IMR-90 (cell line): ENCODE measurements around the gene OGFOD1. TPM values are rescaled to one million over a fixed set of nuclear protein-coding genes. Genes with fewer than 3 reads are reported as not detected.

ENCODE experiments used
- ATAC-seq: fragments of 200-7000 bp; cut with Tn5 transposase; 2 replicates; pipeline ENCODE4 v1.9.1; 2020; ENCODE audit warnings: low read depth, mild to moderate bottlenecking, moderate library complexity
- BruUV-seq: library from RNA; stranded (reverse); fragments of 400-500 nt; replicated peaks from 2 replicates; lab custom pipeline; 2021; lab: Mats Ljungman, UMichigan
- CTCF ChIA-PET: fragments of 300-600 bp; formaldehyde crosslinking; extraction: SDS; loops from one replicate; lab custom pipeline; 2021; ENCODE audit warnings: antibody characterized with exemption; lab: Yijun Ruan, JAX
- POLR2A ChIA-PET: fragments of 300-600 bp; sonication (Branson Sonifier 250); formaldehyde crosslinking; loops from one replicate; lab custom pipeline; 2022; ENCODE audit warnings: antibody characterized with exemption; ENCODE audit not compliant: unreplicated experiment; lab: Charles Lee
- DNase-seq: peaks from one replicate; pipeline ENCODE4 v3.0.0; 2013
- H2AFZ ChIP-seq: replicated peaks from 2 replicates; pipeline ENCODE3; 2013; ENCODE audit warnings: low read length, mild to moderate bottlenecking; ENCODE audit not compliant: poor library complexity
- H2AK5ac ChIP-seq: 2 replicates; pipeline ENCODE4 v1.6.1; 2013; ENCODE audit warnings: low read depth, low read length, inconsistent platforms
- H2AK9ac ChIP-seq: replicated peaks from 2 replicates; pipeline ENCODE3; 2013; ENCODE audit warnings: mild to moderate bottlenecking, low read depth, low read length, moderate library complexity; ENCODE audit not compliant: poor library complexity
- H2BK120ac ChIP-seq: 2 replicates; pipeline ENCODE4 v1.6.1; 2013; ENCODE audit warnings: low read depth, low read length, inconsistent platforms
- H2BK15ac ChIP-seq: 3 replicates; pipeline ENCODE4 v1.6.1; 2013; ENCODE audit warnings: low read depth, low read length, inconsistent platforms
- H2BK20ac ChIP-seq: 2 replicates; pipeline ENCODE4 v1.6.1; 2013; ENCODE audit warnings: low read depth, mild to moderate bottlenecking, inconsistent platforms, low read length, moderate library complexity
- H2BK5ac ChIP-seq: 2 replicates; pipeline ENCODE4 v1.6.1; 2013; ENCODE audit warnings: mild to moderate bottlenecking, low read depth, low read length, inconsistent platforms; ENCODE audit not compliant: poor library complexity, severe bottlenecking
- H3K14ac ChIP-seq: replicated peaks from 2 replicates; pipeline ENCODE4 v1.6.1; 2013; ENCODE audit warnings: low read depth, low read length, inconsistent platforms
- H3K18ac ChIP-seq: 2 replicates; pipeline ENCODE4 v1.6.1; 2013; ENCODE audit warnings: low read depth, low read length, control low read depth
- H3K23ac ChIP-seq: 2 replicates; pipeline ENCODE4 v1.6.1; 2013; ENCODE audit warnings: low read depth, low read length, inconsistent platforms
- H3K27ac ChIP-seq: 2 replicates; pipeline ENCODE4 v1.5.1; 2013; ENCODE audit warnings: mild to moderate bottlenecking, control low read depth, low read length; ENCODE audit not compliant: insufficient read depth
- H3K27me3 ChIP-seq: 2 replicates; pipeline ENCODE4 v1.6.1; 2013; ENCODE audit warnings: low read length; ENCODE audit not compliant: control insufficient read depth, insufficient read depth
- H3K36me3 ChIP-seq: 2 replicates; pipeline ENCODE4 v1.6.1; 2013; ENCODE audit warnings: low read length, mixed read lengths; ENCODE audit not compliant: control insufficient read depth, insufficient read depth
- H3K4ac ChIP-seq: 2 replicates; pipeline ENCODE4 v1.6.1; 2013; ENCODE audit warnings: low read depth, low read length, inconsistent platforms
- H3K4me1 ChIP-seq: 2 replicates; pipeline ENCODE4 v1.6.1; 2013; ENCODE audit warnings: low read length, mixed read lengths; ENCODE audit not compliant: control insufficient read depth, insufficient read depth
- H3K4me2 ChIP-seq: 2 replicates; pipeline ENCODE4 v1.6.1; 2013; ENCODE audit warnings: low read depth, mild to moderate bottlenecking, control low read depth, low read length, moderate library complexity
- H3K4me3 ChIP-seq: 2 replicates; pipeline ENCODE4 v1.5.1; 2013; ENCODE audit warnings: low read depth, mild to moderate bottlenecking, control low read depth, low read length, moderate library complexity; ENCODE audit not compliant: insufficient read depth
- H3K56ac ChIP-seq: 2 replicates; pipeline ENCODE4 v1.6.1; 2013; ENCODE audit warnings: low read length, inconsistent platforms; ENCODE audit not compliant: insufficient read depth; ENCODE audit errors: extremely low read depth
- H3K79me1 ChIP-seq, 2 experiments: 2 replicates each; pipeline ENCODE4 v1.6.1; 2013; ENCODE audit warnings: low read length in 2 of 2, inconsistent platforms in 1 of 2, low read depth in 1 of 2
- H3K9ac ChIP-seq: 2 replicates; pipeline ENCODE4 v1.6.1; 2013; ENCODE audit warnings: low read depth, low read length, control low read depth
- H3K9me1 ChIP-seq: 2 replicates; pipeline ENCODE4 v1.6.1; 2013; ENCODE audit warnings: low read length, inconsistent platforms; ENCODE audit not compliant: insufficient read depth
- H3K9me3 ChIP-seq: 2 replicates; pipeline ENCODE4 v1.6.1; 2013; ENCODE audit warnings: low read length; ENCODE audit not compliant: control insufficient read depth, insufficient read depth
- H4K20me1 ChIP-seq: 2 replicates; pipeline ENCODE4 v1.6.1; 2013; ENCODE audit warnings: low read length, inconsistent platforms; ENCODE audit not compliant: insufficient read depth
- H4K5ac ChIP-seq: 2 replicates; pipeline ENCODE4 v1.6.1; 2013; ENCODE audit warnings: mild to moderate bottlenecking, low read depth, low read length, control low read depth
- H4K8ac ChIP-seq, 2 experiments: 2 replicates each; pipeline ENCODE4 v1.6.1; 2013; ENCODE audit warnings: low read depth in 2 of 2, low read length in 2 of 2, control low read depth in 1 of 2, inconsistent platforms in 1 of 2
- H4K91ac ChIP-seq: 2 replicates; pipeline ENCODE4 v1.6.1; 2013; ENCODE audit warnings: low read depth, low read length, inconsistent platforms; ENCODE audit not compliant: insufficient read depth
- CEBPB ChIP-seq: IDR thresholded peaks from 2 replicates; pipeline ENCODE4 v1.6.1; 2012; ENCODE audit warnings: low read depth, low read length, improper control_type of control experiment
- CHD1 ChIP-seq: IDR thresholded peaks from 2 replicates; pipeline ENCODE4 v1.6.1; 2012; ENCODE audit warnings: low read depth, low read length, improper control_type of control experiment
- FOS ChIP-seq: fragments of 150-350 bp; IDR thresholded peaks from 2 replicates; pipeline ENCODE4 v1.6.1; 2016; ENCODE audit warnings: low read depth, low read length
- MAFK ChIP-seq: IDR thresholded peaks from 2 replicates; pipeline ENCODE4 v1.6.1; 2012; ENCODE audit warnings: low read depth, low read length, improper control_type of control experiment
- MAZ ChIP-seq: IDR thresholded peaks from 2 replicates; pipeline ENCODE4 v1.6.1; 2012; ENCODE audit warnings: low read depth, mild to moderate bottlenecking, low read length, improper control_type of control experiment, moderate library complexity, borderline replicate concordance
- MXI1 ChIP-seq: IDR thresholded peaks from 2 replicates; pipeline ENCODE4 v1.6.1; 2012; ENCODE audit warnings: low read depth, mild to moderate bottlenecking, low read length, moderate library complexity, borderline replicate concordance
- NFE2L2 ChIP-seq: fragments of 150-350 bp; IDR thresholded peaks from 2 replicates; pipeline ENCODE4 v1.6.1; 2016; ENCODE audit warnings: low read depth, mild to moderate bottlenecking, low read length
- POLR2A ChIP-seq: IDR thresholded peaks from 2 replicates; pipeline ENCODE4 v1.6.1; 2012; ENCODE audit warnings: mild to moderate bottlenecking, low read depth, low read length
- RAD21 ChIP-seq: IDR thresholded peaks from 2 replicates; pipeline ENCODE4 v1.6.1; 2012; ENCODE audit warnings: low read length, improper control_type of control experiment
- RCOR1 ChIP-seq: IDR thresholded peaks from 2 replicates; pipeline ENCODE4 v1.6.1; 2012; ENCODE audit warnings: mild to moderate bottlenecking, low read length, improper control_type of control experiment; ENCODE audit not compliant: insufficient replicate concordance
- RFX5 ChIP-seq: IDR thresholded peaks from 2 replicates; pipeline ENCODE4 v1.8.0; 2012; ENCODE audit warnings: low read depth, mild to moderate bottlenecking, low read length, moderate library complexity
- WGBS, 2 experiments: methylation state at CpG; one replicate each; pipeline versions ENCODE4 v1.1.5 to v1.1.7; 2013; ENCODE audit warnings: missing lambda C conversion rate in 2 of 2; ENCODE audit not compliant: insufficient read length in 1 of 2; ENCODE audit errors: extremely low coverage in 2 of 2; 5-methylcytosine and 5-hydroxymethylcytosine counted together
- dilution Hi-C: fragments of 300-500 bp; cut with HindIII; formaldehyde crosslinking; loops from one replicate; pipeline ENCODE4 v1.14.3; 2018; ENCODE audit warnings: low sequenced_read_pairs; ENCODE audit not compliant: unreplicated experiment
- in situ Hi-C: fragments of 300-500 bp; cut with MboI; formaldehyde crosslinking; loops from 3 replicates; pipeline ENCODE4 v1.14.3; 2019; ENCODE audit warnings: low sequenced_read_pairs, inconsistent platforms, mixed read lengths
- intact Hi-C: fragments of 100-400 bp; cut with micrococcal nuclease; formaldehyde crosslinking; loops from 2 replicates; pipeline ENCODE4 v1.10.0; 2022
- polyA plus RNA-seq, 3 experiments: library from polyadenylated mRNA; depleted of rRNA; stranded (reverse); fragments of >200 nt; gene quantifications; 2 replicates each; pipeline ENCODE4 v1.2.3, GENCODE V29; 2012; ENCODE audit warnings: low replicate concordance in 1 of 3
- total RNA-seq: library from RNA; depleted of rRNA; stranded (reverse); fragments of >200 nt; gene quantifications from 2 replicates; pipeline ENCODE4 v1.2.3, GENCODE V29; 2012
- TF ChIP-seq, protein P1 (sequence below): fragments of 150-350 bp; IDR thresholded peaks from 2 replicates; pipeline ENCODE4 v1.6.1; 2017; ENCODE audit warnings: mild to moderate bottlenecking, antibody characterized with exemption, low read length, low read depth
- TF ChIP-seq, protein P2 (sequence below): conservative IDR thresholded peaks from 2 replicates; pipeline ENCODE4 v1.5.1; 2012; ENCODE audit warnings: mild to moderate bottlenecking, low read depth, low read length, improper control_type of control experiment
- TF ChIP-seq, protein P3 (sequence below): fragments of 150-350 bp; IDR thresholded peaks from 2 replicates; pipeline ENCODE4 v1.6.1; 2016; ENCODE audit warnings: low read depth, mild to moderate bottlenecking, low read length, moderate library complexity, borderline replicate concordance

The OGFOD1 gene
- total and polyA plus RNA-seq, 2 of the 4 experiments (the other 2 are of a cell fraction): 43.5 to 103 TPM

DNA sequence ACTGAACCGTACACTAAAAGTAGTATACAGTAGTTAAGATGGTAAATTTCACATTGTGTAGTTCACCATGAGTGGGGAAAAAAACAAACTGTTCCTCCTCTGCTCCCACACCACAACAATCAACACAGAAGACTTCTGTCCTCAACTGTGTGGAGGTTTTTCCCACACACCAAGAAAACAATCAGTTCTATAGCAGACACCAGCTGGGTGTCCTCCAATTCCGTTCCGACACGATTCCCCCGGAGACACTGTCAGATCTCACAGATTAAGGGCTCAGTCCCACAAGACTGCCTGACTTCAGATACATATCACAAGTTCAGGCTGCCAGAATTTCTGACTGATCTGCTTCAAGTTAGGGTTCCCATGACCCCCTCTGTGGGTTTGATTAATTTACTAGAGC is 36.7 kb downstream of the OGFOD1 start:
- Histone ChIP-seq H3K23ac (no peak overlapping the region), H3K79me1 (no peaks in the 10 kb centered on the region), H2BK5ac (no peak overlapping the region), H2BK20ac (no peak overlapping the region), H2BK15ac (no peak overlapping the region), H2BK120ac (no peak overlapping the region), H3K9me1 (no peaks in the 10 kb centered on the region), H3K14ac (no peak overlapping the region), H3K9me3 (no peaks in the 10 kb centered on the region), H3K4me2 (no peak overlapping the region), H3K4me3 (no peak overlapping the region), H4K5ac (no peak overlapping the region), H3K27me3 (no peaks in the 10 kb centered on the region), H3K18ac (no peak overlapping the region), H4K8ac (no peak overlapping the region), H3K27ac (no peak overlapping the region), H2AK5ac (no peak overlapping the region), H2AFZ (no peak overlapping the region), H4K20me1 (no peaks in the 10 kb centered on the region), H3K56ac (no peak overlapping the region), H3K9ac (no peak overlapping the region), H3K36me3 (peaks cover 11% of the 10 kb centered on the region), H3K4ac (no peak overlapping the region), H4K91ac (no peak overlapping the region), H2AK9ac (no peak overlapping the region), H3K4me1 (no peaks in the 10 kb centered on the region)
- ATAC-seq (no peak), DNase-seq (no peak)
- TF ChIP-seq FOS (no peak), CEBPB (no peak), NFE2L2 (no peak), MXI1 (no peak), RAD21 (no peak), RCOR1 (no peak), CHD1 (no peak), POLR2A (no peak), MAFK (no peak), RFX5 (no peak), MAZ (no peak)
- TF ChIP-seq, protein P1, sequence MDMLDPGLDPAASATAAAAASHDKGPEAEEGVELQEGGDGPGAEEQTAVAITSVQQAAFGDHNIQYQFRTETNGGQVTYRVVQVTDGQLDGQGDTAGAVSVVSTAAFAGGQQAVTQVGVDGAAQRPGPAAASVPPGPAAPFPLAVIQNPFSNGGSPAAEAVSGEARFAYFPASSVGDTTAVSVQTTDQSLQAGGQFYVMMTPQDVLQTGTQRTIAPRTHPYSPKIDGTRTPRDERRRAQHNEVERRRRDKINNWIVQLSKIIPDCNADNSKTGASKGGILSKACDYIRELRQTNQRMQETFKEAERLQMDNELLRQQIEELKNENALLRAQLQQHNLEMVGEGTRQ: no peak
- TF ChIP-seq, protein P2, sequence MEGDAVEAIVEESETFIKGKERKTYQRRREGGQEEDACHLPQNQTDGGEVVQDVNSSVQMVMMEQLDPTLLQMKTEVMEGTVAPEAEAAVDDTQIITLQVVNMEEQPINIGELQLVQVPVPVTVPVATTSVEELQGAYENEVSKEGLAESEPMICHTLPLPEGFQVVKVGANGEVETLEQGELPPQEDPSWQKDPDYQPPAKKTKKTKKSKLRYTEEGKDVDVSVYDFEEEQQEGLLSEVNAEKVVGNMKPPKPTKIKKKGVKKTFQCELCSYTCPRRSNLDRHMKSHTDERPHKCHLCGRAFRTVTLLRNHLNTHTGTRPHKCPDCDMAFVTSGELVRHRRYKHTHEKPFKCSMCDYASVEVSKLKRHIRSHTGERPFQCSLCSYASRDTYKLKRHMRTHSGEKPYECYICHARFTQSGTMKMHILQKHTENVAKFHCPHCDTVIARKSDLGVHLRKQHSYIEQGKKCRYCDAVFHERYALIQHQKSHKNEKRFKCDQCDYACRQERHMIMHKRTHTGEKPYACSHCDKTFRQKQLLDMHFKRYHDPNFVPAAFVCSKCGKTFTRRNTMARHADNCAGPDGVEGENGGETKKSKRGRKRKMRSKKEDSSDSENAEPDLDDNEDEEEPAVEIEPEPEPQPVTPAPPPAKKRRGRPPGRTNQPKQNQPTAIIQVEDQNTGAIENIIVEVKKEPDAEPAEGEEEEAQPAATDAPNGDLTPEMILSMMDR: no peak
- TF ChIP-seq, protein P3, sequence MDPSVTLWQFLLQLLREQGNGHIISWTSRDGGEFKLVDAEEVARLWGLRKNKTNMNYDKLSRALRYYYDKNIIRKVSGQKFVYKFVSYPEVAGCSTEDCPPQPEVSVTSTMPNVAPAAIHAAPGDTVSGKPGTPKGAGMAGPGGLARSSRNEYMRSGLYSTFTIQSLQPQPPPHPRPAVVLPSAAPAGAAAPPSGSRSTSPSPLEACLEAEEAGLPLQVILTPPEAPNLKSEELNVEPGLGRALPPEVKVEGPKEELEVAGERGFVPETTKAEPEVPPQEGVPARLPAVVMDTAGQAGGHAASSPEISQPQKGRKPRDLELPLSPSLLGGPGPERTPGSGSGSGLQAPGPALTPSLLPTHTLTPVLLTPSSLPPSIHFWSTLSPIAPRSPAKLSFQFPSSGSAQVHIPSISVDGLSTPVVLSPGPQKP: no peak
- ChIA-PET CTCF (no interaction called here), POLR2A (no interaction called here)
- intact Hi-C loops: no loop called here
- dilution Hi-C loops: no loop called here
- no CpG with 5 or more reads among the region's 5 CpGs for WGBS, 2 experiments
- in situ Hi-C loops: loop anchor here (10.0 kb wide), 2 partner anchors 57 to 207 kb away; no protein-coding TSS in a partner anchor
- no TSS peak for BruUV-seq
